HEK293T (cell line): ENCODE results near the gene MRC1.

Source experiments
- BHLHE40 ChIP-seq: fragments of 450-650 bp; IDR thresholded peaks from 2 replicates; pipeline ENCODE4 v1.6.1; 2016; ENCODE audit warnings: mild to moderate bottlenecking, moderate library complexity, borderline replicate concordance
- ELF4 ChIP-seq: fragments of 450-650 bp; IDR thresholded peaks from 2 replicates; pipeline ENCODE4 v1.6.1; 2017; ENCODE audit warnings: antibody characterized with exemption
- FOXK2 ChIP-seq: fragments of 450-650 bp; IDR thresholded peaks from 2 replicates; pipeline ENCODE4 v1.6.1; 2016; ENCODE audit warnings: mild to moderate bottlenecking
- SP1 ChIP-seq: fragments of 450-650 bp; IDR thresholded peaks from 2 replicates; pipeline ENCODE4 v1.6.1; 2017
- SUZ12 ChIP-seq: fragments of 450-650 bp; IDR thresholded peaks from 2 replicates; pipeline ENCODE4 v1.6.1; 2016; ENCODE audit warnings: mild to moderate bottlenecking

DNA sequence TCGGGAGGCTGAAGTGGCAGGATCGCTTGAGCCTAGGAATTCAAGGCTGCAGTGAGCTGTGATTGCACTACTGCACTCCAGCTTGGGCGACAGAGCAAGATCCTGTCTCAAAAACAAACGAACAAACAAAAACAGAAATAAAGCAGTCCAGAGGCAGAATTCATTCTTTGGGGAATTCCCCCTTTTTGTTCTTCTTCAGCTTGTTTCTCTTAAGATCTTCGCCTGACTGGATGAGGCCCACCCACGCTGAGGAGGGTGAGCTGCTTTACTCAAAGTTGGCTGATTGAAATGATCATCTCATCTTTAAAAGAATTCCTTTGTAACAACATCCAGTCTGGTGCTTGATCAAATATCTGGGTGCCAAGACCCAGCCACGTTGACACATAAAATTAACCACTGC lies 10.7 kb downstream of the MRC1 start:
- TF ChIP-seq ELF4 = no peak
- TF ChIP-seq SUZ12 = no peak
- no peak for TF ChIP-seq FOXK2
- TF ChIP-seq SP1 = no peak
- no peak for TF ChIP-seq BHLHE40
